Effector memory CD8-positive, alpha-beta T cell (primary cell): ENCODE measurements around the gene RPS3A.

Experiments
- ATAC-seq: fragments of 150-1000 bp; cut with Tn5 transposase; replicated peaks from 2 replicates; pipeline ENCODE4 v1.10.0; 2021; ENCODE audit warnings: mild to moderate bottlenecking, moderate library complexity
- DNase-seq, 3 experiments: peaks; one replicate each; pipeline ENCODE4 v3.0.0; 2021
- H3K27ac Mint-ChIP-seq, 2 donors: one replicate each; pipeline ENCODE4 v1.8.0; 2022; ENCODE audit warnings: mild to moderate bottlenecking in 2 of 2, mixed read lengths in 2 of 2, moderate library complexity in 2 of 2
- H3K27me3 Mint-ChIP-seq, 2 donors: one replicate each; pipeline ENCODE4 v1.8.0; 2022; ENCODE audit warnings: mixed read lengths in 2 of 2
- H3K36me3 Mint-ChIP-seq: one replicate; pipeline ENCODE4 v1.8.0; 2022; ENCODE audit warnings: mild to moderate bottlenecking, moderate library complexity, mixed read lengths; ENCODE audit not compliant: insufficient read depth
- H3K4me1 Mint-ChIP-seq, 2 donors: one replicate each; pipeline ENCODE4 v1.8.0; 2022; ENCODE audit warnings: low read depth in 2 of 2, mixed read lengths in 2 of 2
- H3K4me3 Mint-ChIP-seq, 2 donors: one replicate each; pipeline ENCODE4 v1.8.0; 2022; ENCODE audit warnings: mild to moderate bottlenecking in 2 of 2, mixed read lengths in 2 of 2, moderate library complexity in 2 of 2
- H3K9me3 Mint-ChIP-seq, 2 donors: one replicate each; pipeline ENCODE4 v1.8.0; 2022; ENCODE audit warnings: mixed read lengths in 2 of 2

Gene RPS3A

DNA sequence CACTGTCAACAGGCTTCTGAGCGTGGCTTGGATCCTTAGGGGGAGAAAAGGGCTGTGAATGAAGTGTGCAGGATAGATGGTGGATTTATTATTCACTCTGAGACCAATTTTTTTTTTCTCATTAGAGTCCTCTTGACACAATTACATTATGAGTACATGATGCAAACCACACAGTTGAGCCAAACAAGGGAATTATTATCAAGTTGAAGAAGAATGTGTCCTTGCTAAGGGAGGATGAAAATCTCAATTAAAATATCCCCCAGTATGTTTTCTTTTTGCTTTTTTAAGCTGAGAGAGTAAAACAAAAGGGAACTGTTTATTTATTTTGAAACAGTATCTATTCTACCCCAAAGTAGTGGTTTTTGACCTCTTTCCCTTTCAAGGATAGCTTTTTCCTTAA lies 40.4 kb downstream of the RPS3A start:
- H3K36me3 Mint-ChIP-seq = peaks cover 13% of the 10 kb centered on the region
- H3K4me1 Mint-ChIP-seq = no peaks in the 10 kb centered on the region
- DNase-seq = no peak
- no peak overlapping the region for H3K4me3 Mint-ChIP-seq
- H3K27ac Mint-ChIP-seq = no peak overlapping the region
- H3K27me3 Mint-ChIP-seq = no peaks in the 10 kb centered on the region
- H3K9me3 Mint-ChIP-seq = no peaks in the 10 kb centered on the region
- ATAC-seq = no peak

DNA sequence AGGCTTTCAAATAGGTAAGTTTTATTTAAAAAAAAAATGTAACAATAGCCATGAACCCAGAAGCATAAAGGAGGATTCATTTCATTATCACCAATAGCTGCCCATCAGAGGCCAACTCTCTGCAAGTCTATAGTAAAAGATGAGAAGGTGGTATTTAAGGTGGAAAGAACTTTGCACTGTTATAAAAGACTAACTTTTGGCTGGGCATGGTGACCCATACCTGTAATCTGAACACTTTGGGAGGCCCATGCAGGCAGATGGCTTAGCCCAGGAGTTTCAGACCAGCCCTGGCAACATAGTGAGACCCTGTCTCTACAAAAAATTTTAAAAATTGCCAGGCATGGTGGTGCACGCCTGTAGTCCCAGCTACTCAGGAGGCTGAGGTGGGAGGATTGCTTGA lies 43.3 kb downstream of the RPS3A start:
- ATAC-seq (no peak), DNase-seq (no peak)
- Mint-ChIP-seq H3K36me3 (peaks cover 13% of the 10 kb centered on the region), H3K4me3 (no peak overlapping the region), H3K27ac (no peak overlapping the region), H3K27me3 (no peaks in the 10 kb centered on the region), H3K4me1 (no peaks in the 10 kb centered on the region), H3K9me3 (no peaks in the 10 kb centered on the region)

DNA sequence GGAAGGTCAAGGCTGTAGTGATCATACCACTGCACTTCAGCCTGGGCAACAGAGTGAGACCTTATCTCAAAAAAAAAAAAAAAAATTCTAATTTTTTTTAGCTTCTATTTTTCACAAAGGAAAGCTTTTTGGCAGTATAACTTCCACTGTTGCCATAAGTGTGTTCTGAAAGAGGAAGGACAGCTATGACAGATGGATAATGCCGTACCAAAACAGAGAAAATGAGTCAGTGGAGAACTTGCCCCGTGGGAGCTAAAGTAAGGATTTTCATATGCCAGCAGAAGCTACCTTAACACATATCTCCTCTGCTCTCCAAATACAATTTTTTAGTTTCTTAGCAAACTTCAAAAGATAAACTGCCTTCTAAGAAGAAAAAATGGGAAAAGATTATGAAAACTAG lies 43.7 kb downstream of the RPS3A start:
- ATAC-seq = no peak
- Mint-ChIP-seq H3K27me3 (no peaks in the 10 kb centered on the region), H3K9me3 (no peaks in the 10 kb centered on the region), H3K4me3 (no peak overlapping the region), H3K4me1 (no peaks in the 10 kb centered on the region), H3K36me3 (peaks cover 13% of the 10 kb centered on the region), H3K27ac (no peak overlapping the region)
- DNase-seq = no peak

DNA sequence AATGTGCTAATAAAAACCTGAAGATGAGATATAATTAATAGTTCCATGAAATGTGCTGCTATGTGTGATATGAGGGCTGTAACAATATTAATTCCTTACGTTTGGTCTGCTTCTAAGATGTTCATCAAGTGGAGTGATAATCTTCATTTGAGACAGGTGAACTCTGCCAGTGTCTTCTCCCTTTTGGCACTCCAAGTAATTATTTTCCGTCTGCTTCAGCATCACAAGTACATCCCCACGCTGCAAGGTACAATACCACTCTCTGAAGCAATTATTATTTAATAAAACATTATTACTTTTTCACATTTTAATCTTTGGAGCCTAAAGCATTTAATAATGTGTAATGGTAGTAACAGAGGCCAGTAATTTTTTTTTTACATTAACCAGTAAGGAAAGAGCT lies 44.4 kb downstream of the RPS3A start:
- DNase-seq (no peak), ATAC-seq (no peak)
- no peak overlapping the region for H3K4me3 Mint-ChIP-seq
- no peaks in the 10 kb centered on the region for H3K4me1 Mint-ChIP-seq
- no peaks in the 10 kb centered on the region for H3K9me3 Mint-ChIP-seq
- no peak overlapping the region for H3K27ac Mint-ChIP-seq
- peaks cover 13% of the 10 kb centered on the region for H3K36me3 Mint-ChIP-seq
- H3K27me3 Mint-ChIP-seq = no peaks in the 10 kb centered on the region

DNA sequence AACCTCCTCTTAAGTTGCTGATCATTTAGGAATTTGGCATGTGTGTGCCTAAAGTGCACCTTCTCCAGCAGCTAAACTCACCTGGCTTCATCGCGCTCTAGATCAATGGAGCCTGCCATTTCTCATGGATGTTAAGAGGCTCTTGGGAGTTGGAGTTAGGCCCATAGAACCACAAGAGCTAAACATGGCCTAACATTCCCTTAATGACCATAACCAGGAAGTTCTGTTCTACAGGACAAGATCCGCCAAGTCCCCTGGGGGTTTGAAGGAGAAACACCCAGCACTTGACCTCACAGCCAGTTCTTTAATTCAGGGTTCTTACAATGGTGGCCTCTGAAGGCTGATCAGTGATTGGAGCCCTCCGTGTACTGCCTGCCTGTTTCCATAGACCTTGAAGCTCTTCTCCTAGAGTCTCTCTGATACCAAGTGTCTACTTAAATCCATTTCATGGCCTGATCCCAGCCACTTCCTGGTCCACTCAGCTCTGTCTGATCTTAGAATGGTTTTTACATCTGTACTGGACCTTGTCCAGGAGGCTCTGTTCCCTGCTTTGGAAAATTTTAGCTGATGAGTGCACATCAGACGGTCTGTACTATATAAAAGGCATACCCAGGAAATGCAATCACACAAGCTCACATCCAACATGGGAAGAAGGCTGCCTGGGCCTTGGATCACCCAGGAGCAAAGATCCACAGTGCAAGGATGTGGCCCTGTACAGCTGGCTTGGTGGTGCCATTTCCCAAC lies 45.1 kb downstream of the RPS3A start:
- no peaks in the 10 kb centered on the region for H3K4me1 Mint-ChIP-seq
- no peaks in the 10 kb centered on the region for H3K9me3 Mint-ChIP-seq
- no peak for DNase-seq
- ATAC-seq = no peak
- peaks cover 11% of the 10 kb centered on the region for H3K36me3 Mint-ChIP-seq
- no peaks in the 10 kb centered on the region for H3K27me3 Mint-ChIP-seq
- H3K4me3 Mint-ChIP-seq = no peak overlapping the region
- H3K27ac Mint-ChIP-seq = no peak overlapping the region

DNA sequence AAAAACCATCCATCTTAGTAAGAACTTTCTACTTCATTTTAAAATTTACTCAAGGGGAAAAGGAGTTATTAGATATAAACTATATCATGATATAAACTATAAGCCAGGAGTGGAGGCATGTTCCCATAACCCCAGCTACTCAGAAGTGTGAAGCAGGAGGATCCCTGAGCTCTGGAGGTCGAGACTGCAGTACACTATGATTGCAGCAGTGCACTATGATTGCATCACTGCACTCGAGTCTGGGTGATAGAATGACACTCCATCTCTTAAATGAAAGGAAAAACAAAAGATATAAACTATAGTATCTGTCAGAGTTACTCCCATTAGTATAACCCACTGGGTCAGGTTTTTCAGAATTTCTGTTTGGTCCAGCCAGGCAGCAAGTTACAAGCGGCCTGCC lies 47.6 kb downstream of the RPS3A start:
- H3K27me3 Mint-ChIP-seq = peaks cover 0 to 6% of the 10 kb centered on the region in 2 donors
- DNase-seq (no peak), ATAC-seq (no peak)
- H3K4me1 Mint-ChIP-seq = peaks cover 0 to 1% of the 10 kb centered on the region in 2 donors
- no peak overlapping the region for H3K27ac Mint-ChIP-seq
- H3K36me3 Mint-ChIP-seq = peaks cover 8% of the 10 kb centered on the region
- no peaks in the 10 kb centered on the region for H3K9me3 Mint-ChIP-seq
- no peak overlapping the region for H3K4me3 Mint-ChIP-seq

DNA sequence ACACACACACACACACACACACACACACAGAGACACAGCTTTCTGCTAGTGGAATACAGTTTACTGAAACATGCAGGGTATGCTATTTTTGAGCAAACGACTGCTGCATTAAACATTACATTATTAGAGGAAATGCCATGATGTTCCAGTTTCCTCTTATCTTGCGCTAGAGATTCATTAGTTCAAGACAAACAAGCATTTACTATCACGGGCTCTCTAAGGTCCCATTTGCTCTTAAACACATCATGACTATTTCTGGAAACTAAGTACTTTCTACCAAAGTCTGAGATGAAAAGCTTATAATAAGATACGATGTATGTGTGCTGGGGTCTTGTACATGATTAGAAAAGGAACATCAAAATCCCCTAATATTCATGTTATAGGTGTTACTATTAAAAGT lies 48.8 kb downstream of the RPS3A start:
- H3K27ac Mint-ChIP-seq = no peak overlapping the region
- H3K9me3 Mint-ChIP-seq = no peaks in the 10 kb centered on the region
- DNase-seq (no peak), ATAC-seq (no peak)
- H3K4me1 Mint-ChIP-seq = peaks cover 0 to 1% of the 10 kb centered on the region in 2 donors
- no peaks in the 10 kb centered on the region for H3K36me3 Mint-ChIP-seq
- H3K27me3 Mint-ChIP-seq = peaks cover 0 to 6% of the 10 kb centered on the region in 2 donors
- no peak overlapping the region for H3K4me3 Mint-ChIP-seq

DNA sequence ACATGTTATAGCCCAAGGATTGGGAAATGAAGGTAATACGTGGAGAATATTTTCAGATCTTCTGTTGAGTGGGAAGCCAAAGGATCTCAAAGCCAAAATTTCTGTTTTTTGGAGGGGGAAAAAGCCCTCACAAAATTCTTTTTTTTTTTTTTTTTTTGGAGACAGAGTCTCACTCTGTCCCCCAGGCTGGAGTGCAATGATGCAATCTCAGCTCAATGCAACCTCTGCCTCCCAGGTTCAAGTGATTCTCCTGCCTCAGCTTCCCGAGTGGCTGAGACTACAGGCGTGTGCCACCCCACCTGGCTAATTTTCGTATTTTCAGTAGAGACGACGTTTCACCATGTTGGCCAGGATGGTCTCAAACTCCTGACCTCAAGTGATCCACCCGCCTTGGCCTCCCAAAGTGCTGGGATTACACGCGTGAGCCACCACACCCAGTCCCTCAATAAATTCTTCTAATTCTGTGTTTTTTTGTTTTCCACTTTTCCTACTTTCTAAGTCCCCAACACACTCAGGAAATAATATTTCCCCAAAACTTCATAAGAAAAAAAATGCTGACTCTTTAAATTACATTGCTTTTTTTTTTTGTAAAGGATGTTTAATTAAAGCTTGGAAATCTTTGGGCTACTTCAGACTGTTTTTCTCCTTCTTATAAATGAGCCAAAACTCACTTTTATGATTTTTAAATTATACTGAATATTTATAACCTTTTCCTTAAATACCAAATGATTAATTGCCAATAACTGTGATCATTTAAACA lies 51.6 kb downstream of the RPS3A start:
- H3K9me3 Mint-ChIP-seq = no peaks in the 10 kb centered on the region
- peaks cover 0 to 1% of the 10 kb centered on the region in 2 donors for H3K4me1 Mint-ChIP-seq
- H3K27ac Mint-ChIP-seq = no peak overlapping the region
- no peaks in the 10 kb centered on the region for H3K36me3 Mint-ChIP-seq
- no peak for DNase-seq
- H3K27me3 Mint-ChIP-seq = peaks cover 13 to 17% of the 10 kb centered on the region in 2 donors
- no peak for ATAC-seq
- no peak overlapping the region for H3K4me3 Mint-ChIP-seq

DNA sequence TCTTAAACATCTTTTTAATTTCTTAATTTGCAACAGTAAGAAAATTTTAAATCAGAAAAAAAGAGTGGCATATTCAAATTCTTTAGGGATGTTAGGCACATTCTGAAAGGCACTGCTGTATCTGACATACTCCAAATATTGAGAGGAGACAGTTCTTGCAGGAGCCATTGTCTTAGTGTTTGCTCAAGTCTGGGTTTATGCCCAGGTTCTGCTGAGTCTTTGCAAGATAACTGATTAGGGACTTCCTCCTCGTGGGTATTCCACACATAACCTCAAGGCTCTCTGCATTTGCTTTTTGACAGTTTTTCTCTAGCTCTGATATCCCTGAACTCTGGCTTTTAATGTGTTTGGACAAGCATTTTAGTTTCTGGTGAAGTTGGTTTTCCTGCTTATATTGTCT lies 52.6 kb downstream of the RPS3A start:
- no peak overlapping the region for H3K27ac Mint-ChIP-seq
- DNase-seq = no peak
- H3K4me1 Mint-ChIP-seq = peaks cover 0 to 1% of the 10 kb centered on the region in 2 donors
- no peaks in the 10 kb centered on the region for H3K9me3 Mint-ChIP-seq
- ATAC-seq = no peak
- H3K4me3 Mint-ChIP-seq = no peak overlapping the region
- peaks cover 23 to 28% of the 10 kb centered on the region in 2 donors for H3K27me3 Mint-ChIP-seq
- H3K36me3 Mint-ChIP-seq = no peaks in the 10 kb centered on the region

DNA sequence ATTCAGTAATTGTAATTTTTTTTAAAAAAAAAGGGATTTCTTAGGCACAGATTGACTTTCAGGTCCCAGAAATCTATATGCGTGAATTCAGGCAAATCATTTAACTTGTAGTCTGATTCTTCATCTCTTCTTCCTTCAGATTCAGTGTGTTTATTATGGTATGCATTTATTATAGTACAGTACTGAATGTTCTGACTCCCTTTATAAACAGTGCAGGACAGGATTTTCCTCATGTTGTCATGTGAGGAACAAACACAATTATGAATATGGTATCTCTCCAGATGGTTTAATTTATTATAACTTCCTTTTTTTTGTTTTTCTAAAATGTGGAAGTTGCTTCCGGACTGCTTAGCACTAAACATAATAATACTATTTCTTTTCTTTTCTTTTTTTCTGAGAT lies 54.2 kb downstream of the RPS3A start:
- DNase-seq = no peak
- Mint-ChIP-seq H3K4me3 (no peak overlapping the region), H3K36me3 (no peaks in the 10 kb centered on the region), H3K27me3 (peaks cover 30 to 38% of the 10 kb centered on the region in 2 donors), H3K27ac (no peak overlapping the region), H3K4me1 (peaks cover 0 to 1% of the 10 kb centered on the region in 2 donors), H3K9me3 (no peaks in the 10 kb centered on the region)
- ATAC-seq = no peak
